NB4 (cell line): Measurements from ENCODE around the gene TWIST2.

Experiments used
- POLR2A ChIP-seq: IDR thresholded peaks from 2 replicates; pipeline ENCODE4 v1.6.1; 2011; ENCODE audit warnings: mild to moderate bottlenecking; ENCODE audit not compliant: insufficient read length; ENCODE audit errors: extremely low read depth
- TF ChIP-seq, protein P1 (sequence below): IDR thresholded peaks from one replicate; pipeline ENCODE4 v1.5.1; 2012; ENCODE audit warnings: low read depth, low read length

GRCh38 chr2:238884812-238885408 is 37.0 kb downstream of the TWIST2 start:
- TF ChIP-seq, protein P1, sequence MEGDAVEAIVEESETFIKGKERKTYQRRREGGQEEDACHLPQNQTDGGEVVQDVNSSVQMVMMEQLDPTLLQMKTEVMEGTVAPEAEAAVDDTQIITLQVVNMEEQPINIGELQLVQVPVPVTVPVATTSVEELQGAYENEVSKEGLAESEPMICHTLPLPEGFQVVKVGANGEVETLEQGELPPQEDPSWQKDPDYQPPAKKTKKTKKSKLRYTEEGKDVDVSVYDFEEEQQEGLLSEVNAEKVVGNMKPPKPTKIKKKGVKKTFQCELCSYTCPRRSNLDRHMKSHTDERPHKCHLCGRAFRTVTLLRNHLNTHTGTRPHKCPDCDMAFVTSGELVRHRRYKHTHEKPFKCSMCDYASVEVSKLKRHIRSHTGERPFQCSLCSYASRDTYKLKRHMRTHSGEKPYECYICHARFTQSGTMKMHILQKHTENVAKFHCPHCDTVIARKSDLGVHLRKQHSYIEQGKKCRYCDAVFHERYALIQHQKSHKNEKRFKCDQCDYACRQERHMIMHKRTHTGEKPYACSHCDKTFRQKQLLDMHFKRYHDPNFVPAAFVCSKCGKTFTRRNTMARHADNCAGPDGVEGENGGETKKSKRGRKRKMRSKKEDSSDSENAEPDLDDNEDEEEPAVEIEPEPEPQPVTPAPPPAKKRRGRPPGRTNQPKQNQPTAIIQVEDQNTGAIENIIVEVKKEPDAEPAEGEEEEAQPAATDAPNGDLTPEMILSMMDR = no peak
- no peak for TF ChIP-seq POLR2A
